ENCODE measurements around the gene GDPD5. TPM values are rescaled to one million over a fixed set of nuclear protein-coding genes. Genes with fewer than 3 reads are reported as not detected.

GDPD5 gene
- total RNA-seq, 1 experiment from 2014 or later: 109 TPM

GRCh38 chr11:75386942-75387630 is 138.7 kb downstream of the GDPD5 start:
- in situ Hi-C loops (cut with HindIII; ENCODE audit: low pct_unique_long_range_greater_than_20kb, low sequenced_read_pairs): no loop called here
- no peak for DNase-seq (ENCODE audit: low read depth, low spot score)

Small RNAs within 50 kb of the gene (small RNA-seq; reads per million reads assigned to genes)
- gene SNORD15A (0 reads per million in 2 experiments), gene SNORD15B (31.2 to 410 reads per million in 2 experiments)

Other genes starting within 250 kb of the GDPD5 start
- gene ARRB1, start 174.3 kb downstream of the GDPD5 start, total RNA-seq (2014; rRNA removed; shearing (Covaris generic)): 27.7 and 30.7 TPM in 2 replicates
- gene RPS3, start 126.4 kb downstream of the GDPD5 start, total RNA-seq (2014; rRNA removed; shearing (Covaris generic)): 3,453 and 4,098 TPM in 2 replicates
- gene KLHL35, start 92.7 kb downstream of the GDPD5 start, total RNA-seq (2014; rRNA removed; shearing (Covaris generic)): 0.08 and 0.24 TPM in 2 replicates
- 21.5 and 21.6 TPM in 2 replicates for gene SERPINH1, start 36.3 kb upstream of the GDPD5 start, total RNA-seq (2014; rRNA removed; shearing (Covaris generic))
- 0.08 TPM in 1 of 2 replicates, not detected in the other for gene MAP6, start 143.1 kb upstream of the GDPD5 start, total RNA-seq (2014; rRNA removed; shearing (Covaris generic))
- gene MOGAT2, start 191.9 kb upstream of the GDPD5 start, total RNA-seq (2014; rRNA removed; shearing (Covaris generic)): not detected in 2 replicates
- 3.9 and 4.1 TPM in 2 replicates for gene DGAT2, start 242.8 kb upstream of the GDPD5 start, total RNA-seq (2014; rRNA removed; shearing (Covaris generic))

Data from SK-MEL-5 (cell line).